ENCODE data around the gene OR13C4. TPM values are rescaled to one million over a fixed set of nuclear protein-coding genes. Genes with fewer than 3 reads are reported as not detected.

The OR13C4 gene
- total RNA-seq, 6 experiments from 2014 or later: not detected

DNA sequence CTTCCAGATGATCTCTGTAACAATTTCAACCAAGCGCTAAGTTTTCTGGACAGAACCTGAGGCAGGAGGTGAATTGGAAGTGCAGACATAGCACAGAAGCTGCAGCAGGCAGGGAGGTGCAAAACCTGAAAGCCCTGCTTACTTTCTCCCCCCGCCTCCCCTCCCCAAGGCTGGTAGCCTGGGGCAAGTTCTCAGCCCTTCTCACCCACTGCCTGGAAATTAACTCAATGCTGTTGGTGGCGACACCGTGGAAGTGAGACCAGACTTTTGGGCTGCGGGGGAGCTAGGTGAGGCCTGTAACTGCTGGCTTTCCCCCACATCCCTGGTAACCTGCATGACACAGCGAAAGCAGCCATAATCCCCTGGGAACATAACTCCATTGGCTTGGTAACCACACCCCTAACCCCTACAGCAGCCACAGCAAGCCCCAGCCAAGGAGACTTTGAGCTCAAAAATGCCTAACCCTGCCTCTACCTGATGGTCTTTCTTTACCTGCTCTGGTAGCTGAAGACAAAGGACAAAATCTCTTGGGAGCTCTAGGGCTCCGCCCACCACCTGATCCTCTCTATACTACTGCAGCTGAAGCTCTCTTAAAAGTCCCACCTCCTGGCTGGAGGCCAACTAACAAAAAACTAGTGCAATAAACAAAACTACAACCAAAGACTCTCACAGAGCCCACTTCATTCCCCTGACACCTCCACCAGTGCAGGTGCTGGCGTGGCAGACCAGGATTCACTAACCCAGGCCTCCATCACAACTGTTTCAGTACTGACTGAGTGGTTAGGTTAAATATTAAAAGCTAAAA is 30.0 kb upstream of the OR13C4 start:
- Histone ChIP-seq H3K36me3 (no peaks in the 10 kb centered on the region), H3K4me1 (no peaks in the 10 kb centered on the region), H3K27ac (no peak overlapping the region), H3K4me3 (no peak overlapping the region), H3K27me3 (no peaks in the 10 kb centered on the region), H3K9me3 (no peaks in the 10 kb centered on the region)
- 79% methylated on average over 3 of the region's 8 CpGs for WGBS (ENCODE audit: insufficient coverage, low coverage, low lambda C conversion rate, missing lambda C conversion rate)
- TF ChIP-seq POLR2A (IDR thresholded peaks at IDR 0.05): no peak
- TF ChIP-seq, protein P1, sequence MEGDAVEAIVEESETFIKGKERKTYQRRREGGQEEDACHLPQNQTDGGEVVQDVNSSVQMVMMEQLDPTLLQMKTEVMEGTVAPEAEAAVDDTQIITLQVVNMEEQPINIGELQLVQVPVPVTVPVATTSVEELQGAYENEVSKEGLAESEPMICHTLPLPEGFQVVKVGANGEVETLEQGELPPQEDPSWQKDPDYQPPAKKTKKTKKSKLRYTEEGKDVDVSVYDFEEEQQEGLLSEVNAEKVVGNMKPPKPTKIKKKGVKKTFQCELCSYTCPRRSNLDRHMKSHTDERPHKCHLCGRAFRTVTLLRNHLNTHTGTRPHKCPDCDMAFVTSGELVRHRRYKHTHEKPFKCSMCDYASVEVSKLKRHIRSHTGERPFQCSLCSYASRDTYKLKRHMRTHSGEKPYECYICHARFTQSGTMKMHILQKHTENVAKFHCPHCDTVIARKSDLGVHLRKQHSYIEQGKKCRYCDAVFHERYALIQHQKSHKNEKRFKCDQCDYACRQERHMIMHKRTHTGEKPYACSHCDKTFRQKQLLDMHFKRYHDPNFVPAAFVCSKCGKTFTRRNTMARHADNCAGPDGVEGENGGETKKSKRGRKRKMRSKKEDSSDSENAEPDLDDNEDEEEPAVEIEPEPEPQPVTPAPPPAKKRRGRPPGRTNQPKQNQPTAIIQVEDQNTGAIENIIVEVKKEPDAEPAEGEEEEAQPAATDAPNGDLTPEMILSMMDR (IDR thresholded peaks at IDR 0.05): no peak
- DNase-seq (no peak), ATAC-seq (no peak)
- intact Hi-C loops (cut with DNase I): no loop called here

DNA sequence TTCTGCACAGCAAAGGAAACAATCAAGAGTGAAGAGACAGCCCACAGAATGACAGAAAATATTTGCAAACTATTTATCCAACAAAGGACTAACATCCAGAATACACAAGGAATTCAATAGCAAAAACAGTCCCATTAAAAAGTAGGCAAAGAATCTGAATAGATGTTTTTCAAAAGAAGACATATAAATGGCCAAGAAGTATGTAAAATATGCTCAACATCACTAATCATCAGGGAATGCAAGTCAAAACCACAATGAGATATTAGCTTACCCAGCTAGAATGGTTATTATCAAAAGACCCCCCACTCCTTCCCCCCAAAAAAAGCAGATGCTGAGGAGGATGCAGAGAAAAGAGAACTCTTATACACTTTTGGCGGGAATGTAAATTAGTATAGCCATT is 28.5 kb upstream of the OR13C4 start:
- H3K27me3 ChIP-seq: no peaks in the 10 kb centered on the region
- no peaks in the 10 kb centered on the region for H3K36me3 ChIP-seq
- WGBS (ENCODE audit: insufficient coverage, low coverage, low lambda C conversion rate, missing lambda C conversion rate): 91% methylated on average over 1 of the region's 1 CpG
- intact Hi-C loops (cut with DNase I): no loop called here
- no peak overlapping the region for H3K27ac ChIP-seq
- no peaks in the 10 kb centered on the region for H3K4me1 ChIP-seq
- DNase-seq (no peak), ATAC-seq (no peak)
- TF ChIP-seq, protein P1 (IDR thresholded peaks at IDR 0.05): no peak
- no peak for TF ChIP-seq POLR2A (IDR thresholded peaks at IDR 0.05)
- no peak overlapping the region for H3K4me3 ChIP-seq
- no peaks in the 10 kb centered on the region for H3K9me3 ChIP-seq

DNA sequence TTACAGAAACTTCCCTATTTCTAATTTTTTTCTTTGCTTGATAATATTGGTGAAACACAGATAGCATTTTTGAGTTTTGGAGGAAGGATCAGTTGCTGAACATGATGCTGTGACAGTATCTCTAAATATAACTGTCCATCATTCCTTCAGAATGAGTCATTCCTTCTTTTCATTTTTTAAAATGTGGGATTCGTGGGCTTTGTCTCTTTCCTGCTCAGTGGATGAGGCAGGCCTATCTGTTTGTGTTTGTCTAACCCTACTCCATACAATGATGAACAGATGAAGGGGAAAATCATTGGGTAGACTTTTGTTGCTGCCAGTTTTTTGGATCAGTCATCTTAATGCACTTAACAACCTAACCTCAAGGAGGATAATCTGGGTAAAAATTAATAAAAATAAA is 26.3 kb upstream of the OR13C4 start:
- no peak for DNase-seq

DNA sequence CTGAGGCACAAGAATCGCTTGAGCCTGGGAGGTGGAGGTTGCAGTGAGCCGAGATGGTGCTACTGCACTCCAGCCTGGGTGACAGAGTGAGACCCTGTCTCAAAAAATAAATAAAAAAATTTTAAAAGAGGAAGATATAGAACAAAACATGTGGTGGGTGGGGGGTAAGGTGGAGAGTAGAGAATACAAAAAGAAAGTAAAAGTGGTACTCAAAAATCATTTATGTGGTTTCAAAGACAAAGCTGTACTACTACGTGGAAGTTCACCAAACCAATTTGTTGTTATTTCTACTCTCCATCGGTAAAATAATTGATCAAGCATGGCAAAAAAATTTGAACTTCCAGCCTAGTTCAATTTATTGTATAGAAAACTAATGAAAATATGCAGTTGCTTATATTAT is 17.6 kb upstream of the OR13C4 start:
- no peaks in the 10 kb centered on the region for H3K9me3 ChIP-seq

More for the DNA sequence above, 26.3 kb upstream of the OR13C4 start:
- Histone ChIP-seq H3K27ac (no peak overlapping the region), H3K9me3 (no peaks in the 10 kb centered on the region), H3K27me3 (no peaks in the 10 kb centered on the region), H3K4me1 (no peaks in the 10 kb centered on the region), H3K4me3 (no peak overlapping the region), H3K36me3 (no peaks in the 10 kb centered on the region)
- 13% methylated on average over 1 of the region's 1 CpG for WGBS (ENCODE audit: insufficient coverage, low coverage, low lambda C conversion rate, missing lambda C conversion rate)
- ATAC-seq: no peak
- no peak for TF ChIP-seq POLR2A (IDR thresholded peaks at IDR 0.05)
- TF ChIP-seq, protein P1 (IDR thresholded peaks at IDR 0.05): no peak
- intact Hi-C loops (cut with DNase I): no loop called here

More for the DNA sequence above, 17.6 kb upstream of the OR13C4 start:
- 86% methylated on average over 4 of the region's 4 CpGs for WGBS (ENCODE audit: insufficient coverage, low coverage, low lambda C conversion rate, missing lambda C conversion rate)
- no peak overlapping the region for H3K27ac ChIP-seq
- H3K27me3 ChIP-seq: no peaks in the 10 kb centered on the region
- no peak for ATAC-seq
- H3K4me1 ChIP-seq: no peaks in the 10 kb centered on the region
- TF ChIP-seq, protein P1 (IDR thresholded peaks at IDR 0.05): no peak
- TF ChIP-seq POLR2A (IDR thresholded peaks at IDR 0.05): no peak
- intact Hi-C loops (cut with DNase I): no loop called here
- no peaks in the 10 kb centered on the region for H3K36me3 ChIP-seq
- no peak overlapping the region for H3K4me3 ChIP-seq
- no peak for DNase-seq
